GDM1 (cell line): ENCODE results near the gene GEN1.

Experiments
- DNase-seq: peaks from one replicate; lab custom pipeline; 2025; lab: John Stamatoyannopoulos, UW

Gene GEN1

GRCh38 chr2:17754773-17755425 lies 961 bp downstream of the GEN1 start:
- peak; percentile 9 for DNase-seq

GRCh38 chr2:17756668-17757067 lies 2.7 kb downstream of the GEN1 start:
- DNase-seq, result no peak

GRCh38 chr2:17757321-17757720 lies 3.4 kb downstream of the GEN1 start:
- no peak for DNase-seq

- DNase-seq, result no peak
Observed at GRCh38 chr2:17758118-17758517, 4.2 kb downstream of the GEN1 start.

- no peak for DNase-seq
Observed at GRCh38 chr2:17759805-17760204, 5.9 kb downstream of the GEN1 start.

- no peak for DNase-seq
Observed at GRCh38 chr2:17762451-17762850, 8.5 kb downstream of the GEN1 start.

GRCh38 chr2:17763641-17764333 lies 9.8 kb downstream of the GEN1 start:
- no peak for DNase-seq

- no peak for DNase-seq
Observed at GRCh38 chr2:17765398-17765797, 11.5 kb downstream of the GEN1 start.

- no peak for DNase-seq
Observed at GRCh38 chr2:17768894-17769293, 15.0 kb downstream of the GEN1 start.

- no peak for DNase-seq
Observed at GRCh38 chr2:17771956-17772355, 18.0 kb downstream of the GEN1 start.

- no peak for DNase-seq
Observed at GRCh38 chr2:17772532-17772931, 18.6 kb downstream of the GEN1 start.

- DNase-seq, result no peak
Observed at GRCh38 chr2:17780546-17780945, 26.6 kb downstream of the GEN1 start.

GRCh38 chr2:17781482-17781881 lies 27.5 kb downstream of the GEN1 start:
- no peak for DNase-seq

- no peak for DNase-seq
Observed at GRCh38 chr2:17786727-17787126, 32.8 kb downstream of the GEN1 start.

- DNase-seq, result no peak
Observed at GRCh38 chr2:17788773-17789172, 34.8 kb downstream of the GEN1 start.

- no peak for DNase-seq
Observed at GRCh38 chr2:17790536-17790935, 36.6 kb downstream of the GEN1 start.

GRCh38 chr2:17791121-17791816 lies 37.3 kb downstream of the GEN1 start:
- DNase-seq, result peak; percentile 20

GRCh38 chr2:17791817-17792130 lies 37.8 kb downstream of the GEN1 start:
- no peak for DNase-seq

- DNase-seq, result no peak
Observed at GRCh38 chr2:17792515-17792914, 38.6 kb downstream of the GEN1 start.

GRCh38 chr2:17793296-17793695 lies 39.4 kb downstream of the GEN1 start:
- no peak for DNase-seq

GRCh38 chr2:17793803-17794354 lies 39.9 kb downstream of the GEN1 start:
- DNase-seq, result no peak

GRCh38 chr2:17795309-17795708 lies 41.4 kb downstream of the GEN1 start:
- DNase-seq, result no peak

- DNase-seq, result no peak
Observed at GRCh38 chr2:17798338-17798737, 44.4 kb downstream of the GEN1 start.
